Stimulated activated naive CD4-positive, alpha-beta T cell treated with Interleukin-2 at 50 U/mL for 16 hours (primary cell): ENCODE data around the gene SHISA2.
"Not testable (repeated sequence)": the region's sequence is repeated elsewhere in the genome, so short reads cannot be mapped to it uniquely, and the experiment has no call there.

Experiments
- DNase-seq: peaks from one replicate; lab custom pipeline; 2025; lab: John Stamatoyannopoulos, UW

SHISA2 gene

GRCh38 chr13:26051657-26052311 lies at the start of gene SHISA2:
TSS of gene SHISA2 (minus strand) at chr13:26052016. CDS start at chr13:26050975, 1,041 bp downstream.
- no peak for DNase-seq

GRCh38 chr13:26095846-26096610 lies 44.2 kb upstream of the SHISA2 start:
- DNase-seq: no peak

- no peak for DNase-seq
Measured at GRCh38 chr13:26095338-26095737, 43.5 kb upstream of the SHISA2 start.

GRCh38 chr13:26076821-26077220 lies 25.0 kb upstream of the SHISA2 start:
- not testable (repeated sequence) for DNase-seq

GRCh38 chr13:26075498-26075897 lies 23.7 kb upstream of the SHISA2 start:
- no peak for DNase-seq

GRCh38 chr13:26074706-26075105 lies 22.9 kb upstream of the SHISA2 start:
- DNase-seq: no peak

- not testable (repeated sequence) for DNase-seq
Measured at GRCh38 chr13:26072335-26072734, 20.5 kb upstream of the SHISA2 start.

GRCh38 chr13:26071691-26072090 lies 19.9 kb upstream of the SHISA2 start:
- DNase-seq: no peak

GRCh38 chr13:26069642-26070041 lies 17.8 kb upstream of the SHISA2 start:
- DNase-seq: not testable (repeated sequence)

GRCh38 chr13:26068372-26068771 lies 16.6 kb upstream of the SHISA2 start:
- not testable (repeated sequence) for DNase-seq

- no peak for DNase-seq
Measured at GRCh38 chr13:26067601-26068000, 15.8 kb upstream of the SHISA2 start.

- not testable (repeated sequence) for DNase-seq
Measured at GRCh38 chr13:26066492-26066891, 14.7 kb upstream of the SHISA2 start.

- no peak for DNase-seq
Measured at GRCh38 chr13:26062853-26063444, 11.1 kb upstream of the SHISA2 start.

- no peak for DNase-seq
Measured at GRCh38 chr13:26061947-26062346, 10.1 kb upstream of the SHISA2 start.

GRCh38 chr13:26061256-26061655 lies 9.4 kb upstream of the SHISA2 start:
- DNase-seq: no peak

GRCh38 chr13:26060357-26060756 lies 8.5 kb upstream of the SHISA2 start:
- DNase-seq: no peak

GRCh38 chr13:26058704-26059103 lies 6.9 kb upstream of the SHISA2 start:
- DNase-seq: no peak

GRCh38 chr13:26054896-26055295 lies 3.1 kb upstream of the SHISA2 start:
- no peak for DNase-seq

GRCh38 chr13:26053418-26053980 lies 1.7 kb upstream of the SHISA2 start:
- DNase-seq: no peak

GRCh38 chr13:26052337-26052736 lies 521 bp upstream of the SHISA2 start:
- DNase-seq: no peak

- no peak for DNase-seq
Measured at GRCh38 chr13:26051231-26051656, 572 bp downstream of the SHISA2 start.

GRCh38 chr13:26050568-26051230 lies 1.1 kb downstream of the SHISA2 start:
- DNase-seq: no peak
